ENCODE data around the gene LYSET.
A peak's percentile ranks its signal among the peaks of the same experiment; 100 is the strongest.

LYSET gene

DNA sequence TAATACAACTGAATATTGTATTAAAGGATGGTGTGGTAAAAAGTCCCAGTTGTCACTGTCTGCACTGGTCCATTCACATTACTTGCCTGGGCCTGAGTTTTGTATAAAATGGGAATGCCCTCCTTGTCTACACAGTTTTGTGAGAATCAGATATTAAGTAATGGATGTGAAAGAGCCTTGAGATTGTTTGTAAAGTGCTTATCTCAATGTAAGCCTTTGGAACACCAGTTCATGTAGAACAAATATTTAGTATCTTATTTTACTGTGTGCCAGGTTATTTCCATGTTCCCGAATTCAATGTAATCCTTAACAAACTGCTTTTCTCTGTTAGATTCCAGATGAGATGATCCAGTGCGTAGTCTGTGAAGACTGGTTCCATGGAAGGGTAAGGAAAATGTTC, 29.5 kb downstream of the LYSET start:
- H3K27ac ChIP-seq (replicated peaks): no peak overlapping the region
- TF ChIP-seq, protein P1, sequence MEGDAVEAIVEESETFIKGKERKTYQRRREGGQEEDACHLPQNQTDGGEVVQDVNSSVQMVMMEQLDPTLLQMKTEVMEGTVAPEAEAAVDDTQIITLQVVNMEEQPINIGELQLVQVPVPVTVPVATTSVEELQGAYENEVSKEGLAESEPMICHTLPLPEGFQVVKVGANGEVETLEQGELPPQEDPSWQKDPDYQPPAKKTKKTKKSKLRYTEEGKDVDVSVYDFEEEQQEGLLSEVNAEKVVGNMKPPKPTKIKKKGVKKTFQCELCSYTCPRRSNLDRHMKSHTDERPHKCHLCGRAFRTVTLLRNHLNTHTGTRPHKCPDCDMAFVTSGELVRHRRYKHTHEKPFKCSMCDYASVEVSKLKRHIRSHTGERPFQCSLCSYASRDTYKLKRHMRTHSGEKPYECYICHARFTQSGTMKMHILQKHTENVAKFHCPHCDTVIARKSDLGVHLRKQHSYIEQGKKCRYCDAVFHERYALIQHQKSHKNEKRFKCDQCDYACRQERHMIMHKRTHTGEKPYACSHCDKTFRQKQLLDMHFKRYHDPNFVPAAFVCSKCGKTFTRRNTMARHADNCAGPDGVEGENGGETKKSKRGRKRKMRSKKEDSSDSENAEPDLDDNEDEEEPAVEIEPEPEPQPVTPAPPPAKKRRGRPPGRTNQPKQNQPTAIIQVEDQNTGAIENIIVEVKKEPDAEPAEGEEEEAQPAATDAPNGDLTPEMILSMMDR (IDR thresholded peaks at IDR 0.05; ENCODE audit: insufficient read depth, low read length): no peak
- TF ChIP-seq GABPA (IDR thresholded peaks at IDR 0.05; ENCODE audit: low read depth) (no peak), SPI1 (IDR thresholded peaks at IDR 0.05; ENCODE audit: borderline replicate concordance, low read depth) (no peak), POLR2AphosphoS5 (IDR thresholded peaks at IDR 0.05; ENCODE audit: low read depth) (no peak)
- TF ChIP-seq, protein P2, sequence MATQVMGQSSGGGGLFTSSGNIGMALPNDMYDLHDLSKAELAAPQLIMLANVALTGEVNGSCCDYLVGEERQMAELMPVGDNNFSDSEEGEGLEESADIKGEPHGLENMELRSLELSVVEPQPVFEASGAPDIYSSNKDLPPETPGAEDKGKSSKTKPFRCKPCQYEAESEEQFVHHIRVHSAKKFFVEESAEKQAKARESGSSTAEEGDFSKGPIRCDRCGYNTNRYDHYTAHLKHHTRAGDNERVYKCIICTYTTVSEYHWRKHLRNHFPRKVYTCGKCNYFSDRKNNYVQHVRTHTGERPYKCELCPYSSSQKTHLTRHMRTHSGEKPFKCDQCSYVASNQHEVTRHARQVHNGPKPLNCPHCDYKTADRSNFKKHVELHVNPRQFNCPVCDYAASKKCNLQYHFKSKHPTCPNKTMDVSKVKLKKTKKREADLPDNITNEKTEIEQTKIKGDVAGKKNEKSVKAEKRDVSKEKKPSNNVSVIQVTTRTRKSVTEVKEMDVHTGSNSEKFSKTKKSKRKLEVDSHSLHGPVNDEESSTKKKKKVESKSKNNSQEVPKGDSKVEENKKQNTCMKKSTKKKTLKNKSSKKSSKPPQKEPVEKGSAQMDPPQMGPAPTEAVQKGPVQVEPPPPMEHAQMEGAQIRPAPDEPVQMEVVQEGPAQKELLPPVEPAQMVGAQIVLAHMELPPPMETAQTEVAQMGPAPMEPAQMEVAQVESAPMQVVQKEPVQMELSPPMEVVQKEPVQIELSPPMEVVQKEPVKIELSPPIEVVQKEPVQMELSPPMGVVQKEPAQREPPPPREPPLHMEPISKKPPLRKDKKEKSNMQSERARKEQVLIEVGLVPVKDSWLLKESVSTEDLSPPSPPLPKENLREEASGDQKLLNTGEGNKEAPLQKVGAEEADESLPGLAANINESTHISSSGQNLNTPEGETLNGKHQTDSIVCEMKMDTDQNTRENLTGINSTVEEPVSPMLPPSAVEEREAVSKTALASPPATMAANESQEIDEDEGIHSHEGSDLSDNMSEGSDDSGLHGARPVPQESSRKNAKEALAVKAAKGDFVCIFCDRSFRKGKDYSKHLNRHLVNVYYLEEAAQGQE (IDR thresholded peaks at IDR 0.05; ENCODE audit: insufficient replicate concordance, low read depth): no peak
- H3K4me3 ChIP-seq (replicated peaks; ENCODE audit: insufficient read depth, low read length): no peak overlapping the region
- no peak for DNase-seq (ENCODE audit: low read depth in 1 of 2, low spot score in 1 of 2)
- H3K27me3 ChIP-seq (ENCODE audit: insufficient read depth, poor library complexity, severe bottlenecking): no peaks in the 10 kb centered on the region

DNA sequence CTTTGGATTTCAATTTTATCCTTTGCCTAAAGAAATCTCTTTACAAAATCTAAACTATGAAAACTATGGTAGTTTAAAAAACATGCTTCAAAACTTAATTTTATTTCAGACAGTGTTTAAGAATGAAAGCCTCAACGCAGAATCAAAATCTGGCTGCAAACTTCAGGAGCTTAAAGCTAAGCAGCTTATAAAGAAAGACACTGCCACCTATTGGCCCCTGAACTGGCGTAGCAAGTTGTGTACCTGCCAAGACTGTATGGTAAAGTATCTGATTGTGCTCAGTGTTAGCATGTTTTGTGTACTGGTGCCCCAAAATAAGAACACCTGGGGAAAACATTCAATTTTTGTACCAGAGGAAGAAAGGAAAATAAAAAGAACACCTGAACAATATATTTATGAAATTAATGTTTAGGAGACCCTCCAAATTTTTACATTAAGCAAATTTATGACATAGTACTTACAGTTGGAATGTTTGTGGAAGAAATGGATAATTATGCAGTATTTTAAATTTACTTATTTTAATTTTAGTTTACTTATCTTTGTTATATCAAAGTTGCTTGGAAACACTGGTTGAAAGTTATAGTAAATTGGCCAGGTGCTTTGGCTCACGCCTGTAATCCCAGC, 34.1 kb downstream of the LYSET start:
- H3K27me3 ChIP-seq (ENCODE audit: insufficient read depth, poor library complexity, severe bottlenecking): no peaks in the 10 kb centered on the region
- TF ChIP-seq POLR2AphosphoS5 (IDR thresholded peaks at IDR 0.05; ENCODE audit: low read depth): no peak
- TF ChIP-seq, protein P1 (IDR thresholded peaks at IDR 0.05; ENCODE audit: insufficient read depth, low read length): peak; percentile 53
- TF ChIP-seq, protein P2 (IDR thresholded peaks at IDR 0.05; ENCODE audit: insufficient replicate concordance, low read depth): no peak
- TF ChIP-seq SPI1 (IDR thresholded peaks at IDR 0.05; ENCODE audit: borderline replicate concordance, low read depth): no peak
- DNase-seq (ENCODE audit: low read depth in 1 of 2, low spot score in 1 of 2): peak in 1 of 2 experiments; percentile 57
- H3K27ac ChIP-seq (replicated peaks): no peak overlapping the region
- H3K4me3 ChIP-seq (replicated peaks; ENCODE audit: insufficient read depth, low read length): no peak overlapping the region

DNA sequence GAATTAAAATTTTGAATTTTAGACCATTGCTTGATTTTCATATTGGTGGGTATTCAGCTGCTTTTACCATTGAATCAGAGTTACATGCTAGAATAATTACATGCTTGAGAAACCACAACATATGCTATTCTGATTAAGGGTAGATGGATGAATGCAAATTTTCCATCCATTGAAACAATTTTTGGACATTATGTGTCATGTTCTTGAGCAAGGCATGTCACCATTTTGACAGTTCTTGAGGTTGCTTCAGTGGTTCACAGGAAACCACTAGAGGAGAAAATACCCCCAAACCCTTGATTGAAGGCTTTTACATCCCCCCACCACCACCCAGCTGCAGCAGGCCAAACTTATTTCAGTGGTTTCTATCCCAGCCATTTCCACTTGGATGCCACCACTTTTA, 35.4 kb downstream of the LYSET start:
- Histone ChIP-seq H3K27me3 (ENCODE audit: insufficient read depth, poor library complexity, severe bottlenecking) (no peaks in the 10 kb centered on the region), H3K27ac (replicated peaks) (no peak overlapping the region), H3K4me3 (replicated peaks; ENCODE audit: insufficient read depth, low read length) (no peak overlapping the region)
- no peak for TF ChIP-seq POLR2AphosphoS5 (IDR thresholded peaks at IDR 0.05; ENCODE audit: low read depth)
- no peak for TF ChIP-seq SPI1 (IDR thresholded peaks at IDR 0.05; ENCODE audit: borderline replicate concordance, low read depth)
- TF ChIP-seq, protein P1 (IDR thresholded peaks at IDR 0.05; ENCODE audit: insufficient read depth, low read length): no peak
- TF ChIP-seq, protein P2 (IDR thresholded peaks at IDR 0.05; ENCODE audit: insufficient replicate concordance, low read depth): no peak
- no peak for TF ChIP-seq GABPA (IDR thresholded peaks at IDR 0.05; ENCODE audit: low read depth)
- no peak for DNase-seq (ENCODE audit: low read depth in 1 of 2, low spot score in 1 of 2)
